ENCODE data around the gene SOAT2.
"Not testable (repeated sequence)": the region's sequence is repeated elsewhere in the genome, so short reads cannot be mapped to it uniquely, and the experiment has no call there.

The SOAT2 gene

GRCh38 chr12:53090105-53090504 is 13.2 kb upstream of the SOAT2 start:
- DNase-seq = no peak

GRCh38 chr12:53090554-53090953 is 12.7 kb upstream of the SOAT2 start:
- DNase-seq = no peak

GRCh38 chr12:53091756-53092155 is 11.5 kb upstream of the SOAT2 start:
- no peak for DNase-seq

- no peak for DNase-seq
These were observed 9.4 kb upstream of the SOAT2 start for GRCh38 chr12:53093777-53094393.

- no peak for DNase-seq
These were observed 8.9 kb upstream of the SOAT2 start for GRCh38 chr12:53094394-53094787.

- not testable (repeated sequence) for DNase-seq
These were observed 8.3 kb upstream of the SOAT2 start for GRCh38 chr12:53094796-53095595.

GRCh38 chr12:53095596-53095895 is 7.7 kb upstream of the SOAT2 start:
- DNase-seq = not testable (repeated sequence)

- DNase-seq = no peak
These were observed 7.1 kb upstream of the SOAT2 start for GRCh38 chr12:53096089-53096741.

GRCh38 chr12:53096759-53097158 is 6.5 kb upstream of the SOAT2 start:
- DNase-seq = no peak

GRCh38 chr12:53097207-53097563 is 6.1 kb upstream of the SOAT2 start:
- DNase-seq = no peak

- peak; percentile 54 for DNase-seq
These were observed 5.5 kb upstream of the SOAT2 start, which contains the start of gene IGFBP6 for GRCh38 chr12:53097564-53098353. Gene IGFBP6, plus strand, starts transcription at chr12:53097667. Its CDS starts 51 bp downstream, at chr12:53097718.

GRCh38 chr12:53098354-53098981 is 4.8 kb upstream of the SOAT2 start:
- peak; percentile 43 for DNase-seq

- DNase-seq = peak; percentile 91
These were observed 4.0 kb upstream of the SOAT2 start for GRCh38 chr12:53099071-53099882.

- DNase-seq = no peak
These were observed 2.7 kb upstream of the SOAT2 start for GRCh38 chr12:53100466-53101151.

- no peak for DNase-seq
These were observed 2.0 kb upstream of the SOAT2 start for GRCh38 chr12:53101266-53101665.

GRCh38 chr12:53101931-53102781 is 1.1 kb upstream of the SOAT2 start:
- DNase-seq = no peak

GRCh38 chr12:53103860-53104305 is 597 bp downstream of the SOAT2 start:
- DNase-seq = no peak

- no peak for DNase-seq
These were observed 2.0 kb downstream of the SOAT2 start for GRCh38 chr12:53105256-53105655.

- no peak for DNase-seq
These were observed 2.6 kb downstream of the SOAT2 start for GRCh38 chr12:53105712-53106439.

- DNase-seq = no peak
These were observed 3.8 kb downstream of the SOAT2 start for GRCh38 chr12:53107122-53107521.

Data from stimulated activated CD4-positive, alpha-beta T cell treated with anti-CD3 and anti-CD28 coated beads, Interleukin-4, amount 100 ng/mL, for 24 hours (primary cell).